Measurements from ENCODE around the gene BBIP1.
A peak's percentile ranks its signal among the peaks of the same experiment; 100 is the strongest.
"Not testable (repeated sequence)": the region's sequence is repeated elsewhere in the genome, so short reads cannot be mapped to it uniquely, and the experiment has no call there.

The BBIP1 gene

DNA sequence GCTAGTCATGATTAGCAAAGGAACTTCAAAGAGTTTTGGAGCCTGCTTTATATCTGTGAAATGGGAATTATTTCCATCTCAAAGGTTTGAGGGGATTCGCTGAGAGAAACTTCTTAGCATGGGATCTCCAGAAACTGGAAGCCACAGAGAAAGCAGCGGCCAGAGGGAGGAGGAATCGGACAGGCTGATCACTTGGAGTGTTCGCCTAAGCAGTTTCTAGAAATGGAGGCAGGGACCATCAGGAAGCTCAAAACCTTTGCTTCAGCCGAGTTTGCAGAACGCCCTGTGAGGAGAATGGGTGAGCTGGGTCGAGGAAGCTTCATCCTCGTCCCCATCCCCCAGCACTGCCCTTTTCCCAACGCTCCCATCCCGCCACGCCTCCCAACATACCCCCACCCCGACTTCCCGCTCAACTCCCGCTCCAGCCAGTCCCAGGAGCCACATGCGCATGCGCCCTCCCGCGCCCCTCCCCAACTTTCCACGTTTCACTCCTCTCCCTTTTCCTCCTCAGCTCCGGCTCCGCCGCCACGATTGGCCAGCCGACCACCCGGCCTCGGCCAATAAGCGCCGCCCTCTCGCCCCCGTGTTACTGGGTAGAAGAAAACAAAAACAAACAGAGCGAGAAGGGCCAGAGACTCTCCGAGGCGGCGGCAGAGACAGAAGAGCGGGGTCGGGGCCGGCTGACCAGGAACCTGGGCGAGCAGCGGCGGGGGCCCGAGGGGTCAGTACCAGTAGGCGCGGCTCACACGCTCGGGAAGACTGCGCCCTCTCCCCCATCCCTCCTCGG is 47.5 kb downstream of the BBIP1 start, which contains the start of gene PDCD4:
TSS of gene PDCD4 (plus strand) at position 631 of the 787 bp plus-strand sequence. CDS start 4,100 bp downstream, outside the sequence.
- WGBS (ENCODE audit: insufficient coverage), result under 1% methylated on average over 28 of the region's 47 CpGs

DNA sequence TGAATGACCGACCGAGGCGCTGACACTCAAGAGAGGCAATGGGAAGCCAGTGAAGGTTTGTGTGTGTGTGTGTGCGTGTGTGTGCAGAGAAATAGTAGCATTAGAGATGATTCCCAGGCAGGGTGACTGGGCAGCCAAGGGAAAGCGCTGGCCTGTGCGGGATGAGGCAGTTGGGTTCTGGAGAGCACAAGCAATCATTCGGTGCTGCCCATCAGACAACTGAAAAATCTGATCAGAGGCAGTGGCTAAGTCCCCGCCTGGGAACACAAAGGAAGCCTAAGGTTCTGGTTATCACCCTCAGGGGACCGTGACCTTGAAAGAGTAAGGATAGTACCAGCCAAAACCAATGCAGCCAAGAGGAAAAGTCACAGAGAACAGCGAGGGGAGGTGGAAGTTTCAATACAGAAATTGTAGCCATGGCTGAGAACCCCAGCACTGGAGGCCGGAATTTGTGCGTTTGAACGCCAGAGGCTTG is 48.1 kb downstream of the BBIP1 start:
- H3K9me3 ChIP-seq (ENCODE audit: control extremely low read depth in 1 of 5, control insufficient read depth in 4 of 5, insufficient read depth in 2 of 5, low read depth in 1 of 5, low read length in 4 of 5), result no peaks in the 10 kb centered on the region
- DNase-seq, result peak in 1 of 3 donors; percentile 21
- H3K4me1 ChIP-seq (ENCODE audit: control extremely low read depth in 1 of 4, control insufficient read depth in 4 of 4, insufficient read depth in 4 of 4, low read length in 3 of 4), result peaks cover 45 to 70% (median 57%) of the 10 kb centered on the region in 4 experiments
- H3K36me3 ChIP-seq (ENCODE audit: control insufficient read depth in 4 of 4, insufficient read depth in 4 of 4, low read length in 3 of 4), result peaks cover 0 to 1% (median under 1%) of the 10 kb centered on the region in 4 experiments
- POLR2A ChIA-PET, result interaction anchor here (0.8 to 1.6 kb wide), 5 partner anchors 10 to 124 kb away, joined by 3 to 7 read pairs (median 4); no protein-coding TSS in a partner anchor
- H3K27me3 ChIP-seq (replicated peaks in 2 of 5; ENCODE audit: control insufficient read depth in 4 of 5, insufficient read depth in 5 of 5, low read length in 4 of 5), result no peaks in the 10 kb centered on the region
- CTCF ChIA-PET, result interaction anchor here (0.8 to 1.8 kb wide), 4 partner anchors 11 to 23 kb away, joined by 3 to 10 read pairs (median 4); no protein-coding TSS in a partner anchor
- H3K4me3 ChIP-seq (ENCODE audit: control insufficient read depth in 1 of 7, extremely low read depth in 1 of 7, insufficient read depth in 4 of 7, low read depth in 2 of 7, low read length in 6 of 7), result peak overlapping the region in 6 of 7 experiments; percentile 45 to 89 (median 78)
- 76% methylated on average over 13 of the region's 13 CpGs for WGBS (ENCODE audit: insufficient coverage)
- peak overlapping the region; percentile 86 to 90 for H3K27ac ChIP-seq (ENCODE audit: insufficient read depth in 1 of 2, low read depth in 1 of 2, low read length in 2 of 2, poor library complexity in 1 of 2, severe bottlenecking in 2 of 2)

More for the DNA sequence above, 47.5 kb downstream of the BBIP1 start, which contains the start of gene PDCD4:
- peak within 1 kb of the TSS; percentile 86 to 90 for H3K27ac ChIP-seq (ENCODE audit: insufficient read depth in 1 of 2, low read depth in 1 of 2, low read length in 2 of 2, poor library complexity in 1 of 2, severe bottlenecking in 2 of 2)
- peak within 1 kb of the TSS; percentile 45 to 93 (median 79) for H3K4me3 ChIP-seq (ENCODE audit: control insufficient read depth in 1 of 7, extremely low read depth in 1 of 7, insufficient read depth in 4 of 7, low read depth in 2 of 7, low read length in 6 of 7)
- H3K9me3 ChIP-seq (ENCODE audit: control extremely low read depth in 1 of 5, control insufficient read depth in 4 of 5, insufficient read depth in 2 of 5, low read depth in 1 of 5, low read length in 4 of 5), result no peaks in the 10 kb centered on the region
- POLR2A ChIA-PET, result interaction anchor here (0.6 to 1.6 kb wide), 12 partner anchors 9 to 715 kb away, joined by 3 to 7 read pairs (median 4); partner anchors contain the start of gene BBIP1
- CTCF ChIA-PET, result interaction anchor here (0.7 to 1.2 kb wide), 4 partner anchors 11 to 25 kb away, joined by 3 to 10 read pairs (median 4); no protein-coding TSS in a partner anchor
- peaks cover 0 to 4% (median under 1%) of the 10 kb centered on the region in 4 experiments for H3K36me3 ChIP-seq (ENCODE audit: control insufficient read depth in 4 of 4, insufficient read depth in 4 of 4, low read length in 3 of 4)
- DNase-seq, result peak; percentile 94 to 96 (median 95)
- no peaks in the 10 kb centered on the region for H3K27me3 ChIP-seq (replicated peaks in 2 of 5; ENCODE audit: control insufficient read depth in 4 of 5, insufficient read depth in 5 of 5, low read length in 4 of 5)
- peaks cover 42 to 64% (median 56%) of the 10 kb centered on the region in 4 experiments for H3K4me1 ChIP-seq (ENCODE audit: control extremely low read depth in 1 of 4, control insufficient read depth in 4 of 4, insufficient read depth in 4 of 4, low read length in 3 of 4)

DNA sequence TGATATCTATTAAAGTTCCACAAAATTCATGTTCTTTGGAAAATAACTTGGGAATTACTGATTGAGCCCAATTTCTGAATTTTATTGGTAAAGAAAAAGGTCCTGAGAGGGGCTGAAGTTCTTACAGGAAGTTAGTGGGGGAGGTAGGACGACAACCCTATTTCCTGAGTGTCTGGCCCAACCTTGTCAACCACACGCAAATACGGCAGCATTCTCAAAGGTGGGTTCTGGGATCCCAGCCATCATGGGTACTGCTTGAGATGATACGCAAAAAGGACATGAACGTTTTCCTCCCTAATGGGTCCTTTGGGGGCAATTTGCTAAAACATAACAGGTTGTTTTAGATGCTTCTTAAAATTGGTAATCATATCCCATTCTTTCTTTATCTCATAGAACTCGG is 50.0 kb downstream of the BBIP1 start:
- Histone ChIP-seq H3K36me3 (ENCODE audit: control insufficient read depth in 4 of 4, insufficient read depth in 4 of 4, low read length in 3 of 4) (no peaks in the 10 kb centered on the region), H3K4me3 (ENCODE audit: control insufficient read depth in 1 of 7, extremely low read depth in 1 of 7, insufficient read depth in 4 of 7, low read depth in 2 of 7, low read length in 6 of 7) (peak overlapping the region in 2 of 7 experiments; percentile 1 to 14), H3K4me1 (ENCODE audit: control extremely low read depth in 1 of 4, control insufficient read depth in 4 of 4, insufficient read depth in 4 of 4, low read length in 3 of 4) (peaks cover 55 to 77% (median 64%) of the 10 kb centered on the region in 4 experiments), H3K9me3 (ENCODE audit: control extremely low read depth in 1 of 5, control insufficient read depth in 4 of 5, insufficient read depth in 2 of 5, low read depth in 1 of 5, low read length in 4 of 5) (no peaks in the 10 kb centered on the region), H3K27me3 (replicated peaks in 2 of 5; ENCODE audit: control insufficient read depth in 4 of 5, insufficient read depth in 5 of 5, low read length in 4 of 5) (no peaks in the 10 kb centered on the region), H3K27ac (ENCODE audit: insufficient read depth in 1 of 2, low read depth in 1 of 2, low read length in 2 of 2, poor library complexity in 1 of 2, severe bottlenecking in 2 of 2) (peak overlapping the region in 1 of 2 experiments; percentile 11)
- 35% methylated on average over 5 of the region's 6 CpGs for WGBS (ENCODE audit: insufficient coverage)
- ChIA-PET CTCF (interaction anchor here (1.2 to 4.9 kb wide), 5 partner anchors 10 to 66 kb away, joined by 3 to 19 read pairs (median 4); no protein-coding TSS in a partner anchor), POLR2A (no interaction called here)
- peak in 1 of 3 donors; percentile 37 for DNase-seq

DNA sequence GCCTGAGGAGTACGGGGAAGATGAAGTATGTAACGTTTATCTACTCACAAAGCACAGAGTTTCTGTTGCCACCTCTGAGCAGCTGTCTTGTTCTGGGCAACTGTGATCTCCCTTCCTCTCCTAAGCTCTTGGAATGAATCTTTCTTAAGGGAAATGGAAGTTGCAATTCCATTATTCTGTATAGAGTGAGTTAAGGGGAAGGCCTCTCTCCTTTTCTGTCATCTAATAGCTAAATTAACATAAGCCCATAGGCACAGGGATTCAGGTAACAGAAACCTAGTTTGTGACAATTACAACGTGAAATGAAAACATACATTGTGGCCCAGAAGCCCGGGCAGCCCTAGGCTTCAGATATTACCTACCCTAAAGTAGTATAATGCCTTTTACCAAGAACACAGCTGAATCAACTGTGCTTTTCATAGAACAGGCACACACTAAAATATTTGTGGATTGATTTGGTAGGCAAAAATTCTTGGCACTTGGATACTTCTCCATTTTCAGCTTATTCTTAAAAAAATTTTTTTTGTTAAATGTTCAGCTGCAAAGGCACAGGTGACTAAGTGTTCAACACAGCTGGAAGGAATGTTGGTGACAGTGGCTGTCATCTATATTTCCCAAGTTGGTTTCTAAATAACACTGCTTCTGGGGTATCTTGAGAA is 51.0 kb downstream of the BBIP1 start:
- no peak overlapping the region for H3K27ac ChIP-seq (ENCODE audit: insufficient read depth in 1 of 2, low read depth in 1 of 2, low read length in 2 of 2, poor library complexity in 1 of 2, severe bottlenecking in 2 of 2)
- WGBS (ENCODE audit: insufficient coverage), result 60% methylated on average over 1 of the region's 4 CpGs
- no peak overlapping the region for H3K4me3 ChIP-seq (ENCODE audit: control insufficient read depth in 1 of 7, extremely low read depth in 1 of 7, insufficient read depth in 4 of 7, low read depth in 2 of 7, low read length in 6 of 7)
- H3K9me3 ChIP-seq (ENCODE audit: control extremely low read depth in 1 of 5, control insufficient read depth in 4 of 5, insufficient read depth in 2 of 5, low read depth in 1 of 5, low read length in 4 of 5), result no peaks in the 10 kb centered on the region
- peak in 1 of 3 donors; percentile 27 for DNase-seq
- POLR2A ChIA-PET, result interaction anchor here (0.9 kb wide), 1 partner anchor 11 kb away, joined by 3 read pairs; no protein-coding TSS in a partner anchor
- no peaks in the 10 kb centered on the region for H3K27me3 ChIP-seq (replicated peaks in 2 of 5; ENCODE audit: control insufficient read depth in 4 of 5, insufficient read depth in 5 of 5, low read length in 4 of 5)
- CTCF ChIA-PET, result interaction anchor here (0.9 to 4.9 kb wide), 6 partner anchors 9 to 122 kb away, joined by 3 to 19 read pairs (median 6); no protein-coding TSS in a partner anchor
- H3K36me3 ChIP-seq (ENCODE audit: control insufficient read depth in 4 of 4, insufficient read depth in 4 of 4, low read length in 3 of 4), result no peaks in the 10 kb centered on the region
- peaks cover 56 to 78% (median 69%) of the 10 kb centered on the region in 4 experiments for H3K4me1 ChIP-seq (ENCODE audit: control extremely low read depth in 1 of 4, control insufficient read depth in 4 of 4, insufficient read depth in 4 of 4, low read length in 3 of 4)

DNA sequence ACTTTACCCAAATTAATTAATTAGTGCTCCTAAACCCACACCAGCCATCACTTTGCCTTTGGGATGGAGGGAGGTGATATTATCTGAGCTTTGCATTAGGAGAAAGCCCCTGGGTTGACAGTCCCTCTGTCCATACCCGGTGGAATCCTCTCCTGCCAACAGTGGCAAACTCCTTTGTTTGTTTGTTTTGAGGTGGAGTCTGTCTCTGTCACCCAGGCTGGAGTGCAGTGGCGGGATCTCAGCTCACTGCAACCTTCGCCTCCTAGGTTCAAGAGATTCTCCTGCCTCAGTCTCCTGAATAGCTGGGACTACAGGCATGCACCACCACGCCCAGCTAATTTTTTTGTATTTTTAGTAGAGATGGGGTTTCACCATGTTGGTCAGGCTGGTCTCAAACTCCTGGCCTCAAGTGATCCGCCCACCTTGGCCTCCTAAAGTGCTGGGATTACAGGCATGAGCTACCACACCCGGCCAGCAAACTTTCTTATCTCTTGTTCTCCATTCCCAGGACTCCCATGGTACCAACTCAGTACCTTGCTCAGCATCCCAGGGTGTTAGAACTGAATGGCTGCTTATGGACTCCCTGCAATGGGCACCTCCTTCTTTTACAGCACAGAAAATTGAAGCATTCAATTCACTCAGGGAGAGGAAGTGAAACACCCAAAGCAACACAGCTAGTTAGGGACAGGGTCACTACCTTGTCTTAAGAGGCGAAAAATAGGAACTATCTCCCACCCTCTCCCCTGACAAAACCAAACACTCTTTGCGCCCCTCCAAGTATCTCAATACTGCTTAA is 51.8 kb downstream of the BBIP1 start:
- not testable (repeated sequence) for H3K4me3 ChIP-seq (ENCODE audit: control insufficient read depth in 1 of 7, extremely low read depth in 1 of 7, insufficient read depth in 4 of 7, low read depth in 2 of 7, low read length in 6 of 7); H3K36me3 ChIP-seq (ENCODE audit: control insufficient read depth in 4 of 4, insufficient read depth in 4 of 4, low read length in 3 of 4); H3K9me3 ChIP-seq (ENCODE audit: control extremely low read depth in 1 of 5, control insufficient read depth in 4 of 5, insufficient read depth in 2 of 5, low read depth in 1 of 5, low read length in 4 of 5); H3K27ac ChIP-seq (ENCODE audit: insufficient read depth in 1 of 2, low read depth in 1 of 2, low read length in 2 of 2, poor library complexity in 1 of 2, severe bottlenecking in 2 of 2); H3K27me3 ChIP-seq (replicated peaks in 2 of 5; ENCODE audit: control insufficient read depth in 4 of 5, insufficient read depth in 5 of 5, low read length in 4 of 5)
- POLR2A ChIA-PET, result interaction anchor here (0.9 kb wide), 1 partner anchor 10 kb away, joined by 3 read pairs; no protein-coding TSS in a partner anchor
- WGBS (ENCODE audit: insufficient coverage), result 92% methylated on average over 2 of the region's 8 CpGs
- CTCF ChIA-PET, result interaction anchor here (0.9 to 4.9 kb wide), 6 partner anchors 8 to 121 kb away, joined by 3 to 19 read pairs (median 6); no protein-coding TSS in a partner anchor
- peaks cover 62 to 84% (median 71%) of the 10 kb centered on the region in 4 experiments for H3K4me1 ChIP-seq (ENCODE audit: control extremely low read depth in 1 of 4, control insufficient read depth in 4 of 4, insufficient read depth in 4 of 4, low read length in 3 of 4)
- peak in 1 of 3 donors; percentile 49 for DNase-seq

All from common myeloid progenitor, CD34-positive (primary cell).